Measurements from ENCODE around the gene LRRC4C. TPM values are rescaled to one million over a fixed set of nuclear protein-coding genes. Genes with fewer than 3 reads are reported as not detected.

The LRRC4C gene
- total RNA-seq, 1 experiment from 2014 or later, result not detected

GRCh38 chr11:40306938-40307548 is 1152.4 kb downstream of the LRRC4C start:
- no peak for DNase-seq
- BruUV-seq (replicated peaks), result no TSS peak
- no peaks in the 10 kb centered on the region for H3K36me3 Mint-ChIP-seq (ENCODE audit: insufficient read depth, unreplicated experiment)

GRCh38 chr11:40302669-40303068 is 1156.8 kb downstream of the LRRC4C start:
- H3K27me3 Mint-ChIP-seq (ENCODE audit: unreplicated experiment), result no peaks in the 10 kb centered on the region
- DNase-seq, result no peak
- no peak for TF ChIP-seq CTCF (IDR thresholded peaks at IDR 0.05; ENCODE audit: unreplicated experiment)
- no peaks in the 10 kb centered on the region for H3K4me1 Mint-ChIP-seq (ENCODE audit: low read depth, unreplicated experiment)
- no peaks in the 10 kb centered on the region for H3K36me3 Mint-ChIP-seq (ENCODE audit: insufficient read depth, unreplicated experiment)
- CTCF ChIA-PET, result no interaction called here
- H3K27ac Mint-ChIP-seq (ENCODE audit: unreplicated experiment), result no peak overlapping the region
- no peak overlapping the region for H3K4me3 Mint-ChIP-seq (ENCODE audit: low read depth, unreplicated experiment)
- BruUV-seq (replicated peaks), result no TSS peak
- intact Hi-C loops (cut with micrococcal nuclease; ENCODE audit: unreplicated experiment), result no loop called here
- peaks cover 2% of the 10 kb centered on the region for H3K9me3 Mint-ChIP-seq (ENCODE audit: low read depth, unreplicated experiment)

More at GRCh38 chr11:40306938-40307548, 1152.4 kb downstream of the LRRC4C start:
- peak; percentile 24 for TF ChIP-seq CTCF (IDR thresholded peaks at IDR 0.05; ENCODE audit: unreplicated experiment)
- intact Hi-C loops (cut with micrococcal nuclease; ENCODE audit: unreplicated experiment), result no loop called here
- H3K27ac Mint-ChIP-seq (ENCODE audit: unreplicated experiment), result no peak overlapping the region
- H3K4me1 Mint-ChIP-seq (ENCODE audit: low read depth, unreplicated experiment), result no peaks in the 10 kb centered on the region
- H3K4me3 Mint-ChIP-seq (ENCODE audit: low read depth, unreplicated experiment), result no peak overlapping the region
- peaks cover 5% of the 10 kb centered on the region for H3K9me3 Mint-ChIP-seq (ENCODE audit: low read depth, unreplicated experiment)
- CTCF ChIA-PET, result no interaction called here
- no peaks in the 10 kb centered on the region for H3K27me3 Mint-ChIP-seq (ENCODE audit: unreplicated experiment)

- Mint-ChIP-seq H3K4me1 (ENCODE audit: low read depth, unreplicated experiment) (no peaks in the 10 kb centered on the region), H3K4me3 (ENCODE audit: low read depth, unreplicated experiment) (no peak overlapping the region), H3K9me3 (ENCODE audit: low read depth, unreplicated experiment) (no peaks in the 10 kb centered on the region), H3K27me3 (ENCODE audit: unreplicated experiment) (no peaks in the 10 kb centered on the region), H3K36me3 (ENCODE audit: insufficient read depth, unreplicated experiment) (no peaks in the 10 kb centered on the region), H3K27ac (ENCODE audit: unreplicated experiment) (no peak overlapping the region)
- BruUV-seq (replicated peaks), result no TSS peak
- CTCF ChIA-PET, result no interaction called here
- intact Hi-C loops (cut with micrococcal nuclease; ENCODE audit: unreplicated experiment), result no loop called here
- TF ChIP-seq CTCF (IDR thresholded peaks at IDR 0.05; ENCODE audit: unreplicated experiment), result no peak
- no peak for DNase-seq
These were observed 1164.0 kb downstream of the LRRC4C start for GRCh38 chr11:40295466-40295865.

- Mint-ChIP-seq H3K27me3 (ENCODE audit: unreplicated experiment) (no peaks in the 10 kb centered on the region), H3K4me3 (ENCODE audit: low read depth, unreplicated experiment) (no peak overlapping the region)
- DNase-seq, result no peak
These were observed 1164.7 kb downstream of the LRRC4C start for GRCh38 chr11:40294741-40295140.

More at GRCh38 chr11:40294741-40295140, 1164.7 kb downstream of the LRRC4C start:
- Mint-ChIP-seq H3K4me1 (ENCODE audit: low read depth, unreplicated experiment) (no peaks in the 10 kb centered on the region), H3K36me3 (ENCODE audit: insufficient read depth, unreplicated experiment) (no peaks in the 10 kb centered on the region), H3K9me3 (ENCODE audit: low read depth, unreplicated experiment) (no peaks in the 10 kb centered on the region), H3K27ac (ENCODE audit: unreplicated experiment) (no peak overlapping the region)
- intact Hi-C loops (cut with micrococcal nuclease; ENCODE audit: unreplicated experiment), result no loop called here
- no peak for TF ChIP-seq CTCF (IDR thresholded peaks at IDR 0.05; ENCODE audit: unreplicated experiment)
- CTCF ChIA-PET, result no interaction called here
- BruUV-seq (replicated peaks), result no TSS peak
